ENCODE measurements around the gene ACVR1B.

Gene ACVR1B

GRCh38 chr12:51954561-51955361 is 3.3 kb downstream of the ACVR1B start:
- Histone ChIP-seq H3K4me3 (replicated peaks; ENCODE audit: low read depth, low read length) (no peak overlapping the region), H3K36me3 (ENCODE audit: control insufficient read depth, insufficient read depth, low read length) (no peaks in the 10 kb centered on the region), H3K27me3 (replicated peaks; ENCODE audit: control insufficient read depth, insufficient read depth, low read length) (no peaks in the 10 kb centered on the region; the same call in 1 of the 2 replicates)
- DNase-seq (ENCODE audit: extremely low read depth, insufficient read length) = no peak
- TF ChIP-seq CTCF (IDR thresholded peaks at IDR 0.05; ENCODE audit: insufficient read depth, low read length, poor library complexity, severe bottlenecking) = no peak

- H3K36me3 ChIP-seq (ENCODE audit: control insufficient read depth, insufficient read depth, low read length) = no peaks in the 10 kb centered on the region
- no peak overlapping the region for H3K4me3 ChIP-seq (replicated peaks; ENCODE audit: low read depth, low read length)
- TF ChIP-seq CTCF (IDR thresholded peaks at IDR 0.05; ENCODE audit: insufficient read depth, low read length, poor library complexity, severe bottlenecking) = no peak
- DNase-seq (ENCODE audit: extremely low read depth, insufficient read length) = no peak
- H3K27me3 ChIP-seq (replicated peaks; ENCODE audit: control insufficient read depth, insufficient read depth, low read length) = no peaks in the 10 kb centered on the region; the same call in 1 of the 2 replicates
These were observed 4.2 kb downstream of the ACVR1B start for GRCh38 chr12:51955702-51956101.

- Histone ChIP-seq H3K36me3 (ENCODE audit: control insufficient read depth, insufficient read depth, low read length) (no peaks in the 10 kb centered on the region), H3K4me3 (replicated peaks; ENCODE audit: low read depth, low read length) (no peak overlapping the region), H3K27me3 (replicated peaks; ENCODE audit: control insufficient read depth, insufficient read depth, low read length) (no peaks in the 10 kb centered on the region)
- TF ChIP-seq CTCF (IDR thresholded peaks at IDR 0.05; ENCODE audit: insufficient read depth, low read length, poor library complexity, severe bottlenecking) = no peak
- DNase-seq (ENCODE audit: extremely low read depth, insufficient read length) = no peak
These were observed 7.0 kb downstream of the ACVR1B start for GRCh38 chr12:51958542-51958941.

- Histone ChIP-seq H3K4me3 (replicated peaks; ENCODE audit: low read depth, low read length) (no peak overlapping the region), H3K27me3 (replicated peaks; ENCODE audit: control insufficient read depth, insufficient read depth, low read length) (no peaks in the 10 kb centered on the region), H3K36me3 (ENCODE audit: control insufficient read depth, insufficient read depth, low read length) (no peaks in the 10 kb centered on the region)
- no peak for TF ChIP-seq CTCF (IDR thresholded peaks at IDR 0.05; ENCODE audit: insufficient read depth, low read length, poor library complexity, severe bottlenecking)
- no peak for DNase-seq (ENCODE audit: extremely low read depth, insufficient read length)
These were observed 7.7 kb downstream of the ACVR1B start for GRCh38 chr12:51959211-51959610.

GRCh38 chr12:51959921-51960320 is 8.4 kb downstream of the ACVR1B start:
- DNase-seq (ENCODE audit: extremely low read depth, insufficient read length) = no peak
- no peak for TF ChIP-seq CTCF (IDR thresholded peaks at IDR 0.05; ENCODE audit: insufficient read depth, low read length, poor library complexity, severe bottlenecking)
- no peaks in the 10 kb centered on the region for H3K36me3 ChIP-seq (ENCODE audit: control insufficient read depth, insufficient read depth, low read length)
- no peaks in the 10 kb centered on the region for H3K27me3 ChIP-seq (replicated peaks; ENCODE audit: control insufficient read depth, insufficient read depth, low read length)
- H3K4me3 ChIP-seq (replicated peaks; ENCODE audit: low read depth, low read length) = no peak overlapping the region

Measured in GM06990 (cell line).